Spleen (tissue), 11 donors: ENCODE data around the gene COL5A1. TPM values are rescaled to one million over a fixed set of nuclear protein-coding genes. Genes with fewer than 3 reads are reported as not detected.

Experiments
- DNase-seq: peaks from one replicate; pipeline ENCODE4 v3.0.0-alpha.2; 2020
- H3K27ac ChIP-seq, 8 donors: fragments of 200-600 bp; sonication (generic) in 7 of 8; 1 replicate in 4 of 8; 2 replicates in 4 of 8; pipeline versions ENCODE4 v1.5.0 to v1.8.0; 2016 to 2021; ENCODE audit warnings: inconsistent platforms in 4 of 8, mild to moderate bottlenecking in 4 of 8, moderate library complexity in 1 of 8
- H3K27me3 ChIP-seq, 7 donors: fragments of 200-600 bp; sonication (generic) in 6 of 7; replicated peaks in 1 of 7; 1 replicate in 4 of 7; 2 replicates in 3 of 7; pipeline versions ENCODE4 v1.5.0 to v1.8.0; 2016 to 2021; ENCODE audit warnings: inconsistent platforms in 3 of 7, mild to moderate bottlenecking in 1 of 7
- H3K36me3 ChIP-seq, 6 donors: fragments of 200-600 bp; sonication (generic) in 5 of 6; 1 replicate in 4 of 6; 2 replicates in 2 of 6; pipeline versions ENCODE4 v1.5.0 to v1.8.0; 2016 to 2021; ENCODE audit warnings: inconsistent platforms in 2 of 6
- H3K4me1 ChIP-seq, 6 donors: fragments of 200-600 bp; sonication (generic) in 5 of 6; 1 replicate in 3 of 6; 2 replicates in 3 of 6; pipeline versions ENCODE4 v1.5.0 to v1.8.0; 2016 to 2021; ENCODE audit warnings: inconsistent platforms in 3 of 6
- H3K4me3 ChIP-seq, 8 donors: fragments of 200-600 bp; sonication (generic) in 7 of 8; 1 replicate in 4 of 8; 2 replicates in 4 of 8; pipeline versions ENCODE4 v1.5.0 to v1.8.0; 2016 to 2021; ENCODE audit warnings: inconsistent platforms in 4 of 8, mild to moderate bottlenecking in 4 of 8, moderate library complexity in 2 of 8
- H3K9me3 ChIP-seq, 8 donors: fragments of 200-600 bp; sonication (generic) in 7 of 8; 1 replicate in 4 of 8; 2 replicates in 4 of 8; pipeline versions ENCODE4 v1.5.0 to v1.8.0; 2016 to 2021; ENCODE audit warnings: inconsistent platforms in 4 of 8
- POLR2A ChIP-seq, 3 donors: fragments of 450-650 bp; IDR thresholded peaks; one replicate each; pipeline ENCODE4 v1.5.1; 2017; ENCODE audit warnings: antibody characterized with exemption in 3 of 3, mild to moderate bottlenecking in 1 of 3
- POLR2AphosphoS5 ChIP-seq, 3 donors: sonication (generic); formaldehyde crosslinking; IDR thresholded peaks; one replicate each; pipeline ENCODE4 v1.5.1; 2017; ENCODE audit warnings: antibody characterized with exemption in 3 of 3
- WGBS, 5 donors: extraction: QIAGEN DNeasy Blood & Tissue Kit in 3 of 5; methylation state at CpG; one replicate each; pipeline versions ENCODE4 v1.1.5 to v1.1.7; 2013 to 2018; 5-methylcytosine and 5-hydroxymethylcytosine counted together
- intact Hi-C: fragments of 100-400 bp; cut with DNase I; formaldehyde crosslinking; loops from one replicate; pipeline ENCODE4 v1.15.0; 2023; ENCODE audit warnings: low total_unique reads
- polyA plus RNA-seq, 3 donors: library from polyadenylated mRNA; stranded (reverse); fragments of 200-250 nt; gene quantifications; one replicate each; pipeline ENCODE4 v1.2.1, GENCODE V29; 2013
- total RNA-seq, 7 donors: library from RNA; depleted of rRNA in 3 of 7; stranded (reverse); fragments of >200 nt in 3 of 7; fragmentation: NEBNext Ultra II Directional in 4 of 7; extraction: Animal tissue kit (Norgen Biotek cat#: 25700) in 4 of 7; gene quantifications; one replicate each; pipeline versions ENCODE4 v1.1.0 to v1.2.1, GENCODE V29; 2016 to 2021
- TF ChIP-seq, protein P1 (sequence below), 11 experiments: fragments of 200-600 bp in 7 of 11; fragments of 450-650 bp in 4 of 11; sonication (generic) in 4 of 11; IDR thresholded peaks in 8 of 11; conservative IDR thresholded peaks in 3 of 11; 1 replicate in 7 of 11; 2 replicates in 4 of 11; pipeline versions ENCODE4 v1.4.0 to v1.8.0; 2016 to 2021; ENCODE audit warnings: antibody characterized with exemption in 11 of 11, inconsistent platforms in 4 of 11, mild to moderate bottlenecking in 1 of 11
- donor health status: healthy with polysubstance abuse.
- donor health status: DM: no; HTN: no; CAD: no; lungs with moderate emphysema.
- donor health status: DM: no; HTN: no; CAD: no.
- donor health status: Bipolar disorder and iron deficiency.
- donor health status: healthy.
- donor health status: DM: no; HTN: no; CAD: no.
- donor health status: DM: yes; HTN: yes; CAD: no.

COL5A1 gene
- total and polyA plus RNA-seq, 10 donors = 2.6 to 50.6 (median 23.7) TPM

DNA sequence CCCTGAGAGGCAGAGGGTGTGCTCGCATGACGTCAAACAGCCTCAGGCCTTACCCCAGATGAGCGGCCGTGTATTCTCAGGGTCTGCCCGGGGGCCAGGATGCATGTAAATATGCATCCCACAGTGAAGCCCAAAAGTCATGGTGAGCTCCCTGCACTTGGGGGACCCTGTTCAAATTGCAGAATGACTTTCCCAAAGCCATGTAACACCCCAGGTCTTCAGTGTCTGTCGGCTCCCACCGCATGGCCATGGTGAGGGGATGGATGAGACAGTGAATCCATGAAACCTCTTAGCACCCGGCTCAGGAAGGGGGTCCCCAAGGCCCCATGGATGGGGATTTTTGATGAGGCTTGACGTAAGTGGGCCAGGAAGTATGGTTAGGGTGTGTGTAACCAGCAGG lies 9.3 kb upstream of the COL5A1 start:
- no peak overlapping the region for H3K27ac ChIP-seq
- 75 to 96% (median 90%) methylated on average over 7 to 9 of the region's 9 CpGs for WGBS, 5 donors
- TF ChIP-seq POLR2AphosphoS5 (IDR thresholded peaks at IDR 0.05) (no peak), POLR2A (IDR thresholded peaks at IDR 0.05) (no peak)
- TF ChIP-seq, protein P1, sequence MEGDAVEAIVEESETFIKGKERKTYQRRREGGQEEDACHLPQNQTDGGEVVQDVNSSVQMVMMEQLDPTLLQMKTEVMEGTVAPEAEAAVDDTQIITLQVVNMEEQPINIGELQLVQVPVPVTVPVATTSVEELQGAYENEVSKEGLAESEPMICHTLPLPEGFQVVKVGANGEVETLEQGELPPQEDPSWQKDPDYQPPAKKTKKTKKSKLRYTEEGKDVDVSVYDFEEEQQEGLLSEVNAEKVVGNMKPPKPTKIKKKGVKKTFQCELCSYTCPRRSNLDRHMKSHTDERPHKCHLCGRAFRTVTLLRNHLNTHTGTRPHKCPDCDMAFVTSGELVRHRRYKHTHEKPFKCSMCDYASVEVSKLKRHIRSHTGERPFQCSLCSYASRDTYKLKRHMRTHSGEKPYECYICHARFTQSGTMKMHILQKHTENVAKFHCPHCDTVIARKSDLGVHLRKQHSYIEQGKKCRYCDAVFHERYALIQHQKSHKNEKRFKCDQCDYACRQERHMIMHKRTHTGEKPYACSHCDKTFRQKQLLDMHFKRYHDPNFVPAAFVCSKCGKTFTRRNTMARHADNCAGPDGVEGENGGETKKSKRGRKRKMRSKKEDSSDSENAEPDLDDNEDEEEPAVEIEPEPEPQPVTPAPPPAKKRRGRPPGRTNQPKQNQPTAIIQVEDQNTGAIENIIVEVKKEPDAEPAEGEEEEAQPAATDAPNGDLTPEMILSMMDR (IDR thresholded peaks at IDR 0.05 in 8 of 11, conservative IDR thresholded peaks at IDR 0.05 in 3 of 11) = no peak
- no peaks in the 10 kb centered on the region for H3K9me3 ChIP-seq
- peaks cover 0 to 2% (median under 1%) of the 10 kb centered on the region in 6 donors for H3K4me1 ChIP-seq
- intact Hi-C loops = no loop called here
- no peak overlapping the region for H3K4me3 ChIP-seq
- peak; percentile 21 for DNase-seq
- H3K27me3 ChIP-seq = no peaks in the 10 kb centered on the region
- H3K36me3 ChIP-seq = no peaks in the 10 kb centered on the region

DNA sequence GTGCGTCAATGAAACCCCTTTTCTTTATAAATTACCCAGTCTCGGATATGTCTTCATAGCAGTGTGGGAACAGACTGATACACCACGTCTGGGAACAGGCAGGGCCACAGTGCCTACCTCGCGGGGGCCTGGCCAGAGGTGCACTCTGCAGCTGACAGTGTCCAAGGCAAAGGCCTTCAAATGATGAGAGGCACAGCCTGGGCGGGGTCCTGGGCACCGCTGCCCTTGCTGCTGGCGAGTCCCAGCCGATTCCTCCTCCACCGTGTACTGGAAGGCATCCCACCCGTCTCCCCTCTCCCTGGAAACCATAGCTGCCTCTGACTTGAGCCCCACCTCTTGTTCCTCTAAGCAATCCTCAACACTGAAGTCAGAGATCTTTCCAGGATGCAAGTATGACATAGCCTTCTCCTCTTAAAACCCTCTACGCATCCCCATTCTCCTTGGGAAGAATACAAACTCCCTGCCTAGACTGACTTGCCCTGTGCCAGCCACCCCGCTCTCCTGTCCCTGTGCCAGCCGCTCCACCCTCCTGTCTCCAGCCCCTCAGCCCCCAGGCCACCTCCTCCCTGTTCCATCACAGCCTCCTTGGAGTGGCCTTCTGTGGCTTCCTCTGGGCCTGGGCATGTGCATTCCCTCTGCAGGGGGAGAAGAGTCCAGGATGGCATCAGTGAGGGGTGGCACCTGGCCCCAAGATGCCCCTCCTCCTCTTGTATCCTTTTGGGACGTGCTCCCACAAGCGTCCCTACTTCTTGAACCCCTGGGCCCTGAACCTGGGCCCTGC lies 8.1 kb upstream of the COL5A1 start:
- intact Hi-C loops = no loop called here
- Histone ChIP-seq H3K36me3 (no peaks in the 10 kb centered on the region), H3K27ac (no peak overlapping the region), H3K4me1 (peaks cover 0 to 14% (median 9%) of the 10 kb centered on the region in 6 donors), H3K9me3 (no peaks in the 10 kb centered on the region), H3K4me3 (no peak overlapping the region), H3K27me3 (peaks cover 0 to 6% (median 0%) of the 10 kb centered on the region in 7 donors)
- DNase-seq = peak; percentile 48
- TF ChIP-seq POLR2AphosphoS5 (IDR thresholded peaks at IDR 0.05) = no peak
- TF ChIP-seq, protein P1 (IDR thresholded peaks at IDR 0.05 in 8 of 11, conservative IDR thresholded peaks at IDR 0.05 in 3 of 11) = no peak
- 78 to 90% (median 83%) methylated on average over 15 to 16 of the region's 16 CpGs for WGBS, 5 donors

DNA sequence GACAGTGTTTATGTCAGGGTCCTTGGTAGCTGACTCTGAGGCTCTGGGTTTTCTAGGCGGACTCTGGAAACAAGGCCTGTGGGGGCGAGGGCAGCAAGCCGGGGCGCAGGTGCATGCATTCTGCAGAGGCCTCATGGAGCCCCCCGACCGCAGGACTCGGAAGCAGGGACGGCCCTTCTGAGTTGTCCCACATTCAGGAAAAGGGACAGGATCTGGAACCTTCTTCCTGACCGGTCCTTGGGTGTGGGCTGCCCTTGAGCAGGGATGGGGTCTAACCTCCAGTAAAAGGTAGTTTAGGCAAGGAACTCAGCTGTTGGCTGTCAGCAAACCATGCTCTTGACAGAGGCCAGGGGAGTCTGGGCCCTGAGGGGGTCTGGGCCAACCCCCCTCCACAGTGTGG lies 7.4 kb upstream of the COL5A1 start:
- Histone ChIP-seq H3K4me3 (no peak overlapping the region), H3K27me3 (peaks cover 0 to 12% (median 0%) of the 10 kb centered on the region in 7 donors), H3K27ac (no peak overlapping the region), H3K4me1 (peaks cover 0 to 16% (median 9%) of the 10 kb centered on the region in 6 donors), H3K36me3 (no peaks in the 10 kb centered on the region), H3K9me3 (no peaks in the 10 kb centered on the region)
- TF ChIP-seq POLR2AphosphoS5 (IDR thresholded peaks at IDR 0.05) (no peak), POLR2A (IDR thresholded peaks at IDR 0.05) (no peak)
- TF ChIP-seq, protein P1 (IDR thresholded peaks at IDR 0.05 in 8 of 11, conservative IDR thresholded peaks at IDR 0.05 in 3 of 11) = no peak
- 80 to 96% (median 92%) methylated on average over 3 to 9 of the region's 9 CpGs for WGBS, 5 donors
- intact Hi-C loops = no loop called here
- DNase-seq = peak; percentile 57

DNA sequence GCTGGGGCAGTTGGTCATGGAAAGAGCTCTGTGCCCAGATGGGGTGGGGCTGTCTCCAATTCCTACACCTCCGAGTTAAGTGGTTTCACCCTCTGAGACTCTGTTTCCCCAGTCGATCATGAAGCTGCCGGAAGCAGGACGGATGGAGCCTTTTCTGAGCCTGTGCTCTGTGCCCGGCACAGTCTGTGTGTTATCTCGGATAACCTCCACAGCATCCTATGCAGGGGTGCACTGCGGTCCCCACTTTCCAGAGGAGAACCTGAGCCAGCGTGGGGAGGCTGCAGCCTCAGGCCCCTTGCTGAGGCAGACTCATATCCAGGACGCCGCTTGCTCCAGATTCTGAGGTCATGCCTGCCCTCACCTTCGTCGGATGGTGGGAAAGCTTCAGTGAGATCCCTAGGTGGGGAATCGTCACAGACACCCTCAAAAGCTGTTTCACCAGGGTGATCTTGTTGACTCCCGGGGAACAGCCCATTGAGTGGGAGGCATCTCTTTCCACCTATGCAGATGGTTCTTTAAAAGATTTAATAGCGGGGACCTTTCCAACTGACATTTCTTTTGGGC lies 6.9 kb upstream of the COL5A1 start:
- DNase-seq = peak; percentile 54
- Histone ChIP-seq H3K4me3 (no peak overlapping the region), H3K36me3 (no peaks in the 10 kb centered on the region), H3K27me3 (peaks cover 0 to 15% (median 0%) of the 10 kb centered on the region in 7 donors), H3K9me3 (no peaks in the 10 kb centered on the region), H3K4me1 (peaks cover 0 to 16% (median 9%) of the 10 kb centered on the region in 6 donors), H3K27ac (no peak overlapping the region)
- intact Hi-C loops = no loop called here
- no peak for TF ChIP-seq POLR2AphosphoS5 (IDR thresholded peaks at IDR 0.05)
- TF ChIP-seq, protein P1 (IDR thresholded peaks at IDR 0.05 in 8 of 11, conservative IDR thresholded peaks at IDR 0.05 in 3 of 11) = no peak
- TF ChIP-seq POLR2A (IDR thresholded peaks at IDR 0.05) = no peak
- 93 to 95% (median 93%) methylated on average over 14 to 15 of the region's 15 CpGs for WGBS, 5 donors
